Measurements from ENCODE around the gene ABO. TPM values are rescaled to one million over a fixed set of nuclear protein-coding genes. Genes with fewer than 3 reads are reported as not detected.

ABO gene
- total and polyA plus RNA-seq, 10 of the 15 experiments (the other 5 are each of a cell fraction or from before 2014, with no cell fraction given): 0.10 TPM; not detected in 9

GRCh38 chr9:133239533-133240090, 35.4 kb downstream of the ABO start:
- H3K4me2 ChIP-seq (ENCODE audit: control insufficient read depth, insufficient read depth): no peak overlapping the region
- FAIRE-seq: no peak
- no peak overlapping the region for H3K9ac ChIP-seq (ENCODE audit: control insufficient read depth, insufficient read depth, low read length)
- no peak overlapping the region for H3K4me3 ChIP-seq
- no peak overlapping the region for H2AFZ ChIP-seq (ENCODE audit: control insufficient read depth, low read depth, low read length)
- ChIA-PET RAD21 (ENCODE audit: unreplicated experiment) (no interaction called here), POLR2A (interaction anchor here (0.6 kb wide), 1 partner anchor 37 kb away, joined by 8 read pairs; no protein-coding TSS in a partner anchor), SMC1A (ENCODE audit: uncharacterized antibody, unreplicated experiment) (interaction anchor here (0.5 kb wide), 1 partner anchor 533 kb away, joined by 3 read pairs; no protein-coding TSS in a partner anchor), CTCF (interaction anchor here (0.8 to 2.0 kb wide), 9 partner anchors 11 to 249 kb away, joined by 3 to 9 read pairs (median 3); no protein-coding TSS in a partner anchor)
- TF ChIP-seq IKZF2 (IDR thresholded peaks at IDR 0.05) (no peak), ELK1 (IDR thresholded peaks at IDR 0.05; ENCODE audit: low read depth, low read length) (no peak), BMI1 (IDR thresholded peaks at IDR 0.05; ENCODE audit: borderline replicate concordance) (no peak), TCF12 (IDR thresholded peaks at IDR 0.05; ENCODE audit: low read depth, low read length) (no peak), MTA3 (IDR thresholded peaks at IDR 0.05; ENCODE audit: borderline replicate concordance, low read length) (no peak), SUZ12 (IDR thresholded peaks at IDR 0.05; ENCODE audit: unreplicated experiment) (no peak), YBX1 (IDR thresholded peaks at IDR 0.05) (no peak), NFIC (IDR thresholded peaks at IDR 0.05; ENCODE audit: low read depth, low read length) (no peak), SMC3 (IDR thresholded peaks at IDR 0.05; ENCODE audit: borderline replicate concordance, low read length) (no peak), POLR2AphosphoS5 (IDR thresholded peaks at IDR 0.05; ENCODE audit: low read length) (no peak), TAF1 (IDR thresholded peaks at IDR 0.05; ENCODE audit: borderline replicate concordance, low read depth, low read length) (no peak), MYB (IDR thresholded peaks at IDR 0.05; ENCODE audit: borderline replicate concordance, low read depth, low read length) (no peak), STAT1 (conservative IDR thresholded peaks at IDR 0.05) (no peak)
- TF ChIP-seq, protein P1, sequence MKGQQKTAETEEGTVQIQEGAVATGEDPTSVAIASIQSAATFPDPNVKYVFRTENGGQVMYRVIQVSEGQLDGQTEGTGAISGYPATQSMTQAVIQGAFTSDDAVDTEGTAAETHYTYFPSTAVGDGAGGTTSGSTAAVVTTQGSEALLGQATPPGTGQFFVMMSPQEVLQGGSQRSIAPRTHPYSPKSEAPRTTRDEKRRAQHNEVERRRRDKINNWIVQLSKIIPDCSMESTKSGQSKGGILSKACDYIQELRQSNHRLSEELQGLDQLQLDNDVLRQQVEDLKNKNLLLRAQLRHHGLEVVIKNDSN (IDR thresholded peaks at IDR 0.05; ENCODE audit: borderline replicate concordance, extremely low read length, insufficient read depth, low read depth, low read length): no peak
- no peaks in the 10 kb centered on the region for H3K79me2 ChIP-seq (ENCODE audit: control insufficient read depth, insufficient read depth, low read length)
- BruUV-seq (replicated peaks): no TSS peak
- no peaks in the 10 kb centered on the region for H3K9me3 ChIP-seq (replicated peaks; ENCODE audit: control insufficient read depth, insufficient read depth, low read length)
- 50% methylated on average over 18 of the region's 18 CpGs for WGBS (ENCODE audit: insufficient coverage, insufficient replicate concordance, low lambda C conversion rate, missing lambda C conversion rate)
- no peaks in the 10 kb centered on the region for H3K36me3 ChIP-seq (ENCODE audit: control insufficient read depth in 2 of 2, insufficient read depth in 2 of 2, low read length in 1 of 2)
- no peak overlapping the region for H3K27ac ChIP-seq (ENCODE audit: control insufficient read depth, insufficient read depth)
- ATAC-seq: no peak
- no peaks in the 10 kb centered on the region for H4K20me1 ChIP-seq (ENCODE audit: control insufficient read depth, insufficient read depth)
- no peaks in the 10 kb centered on the region for H3K4me1 ChIP-seq (ENCODE audit: control insufficient read depth, insufficient read depth, low read length)
- in situ Hi-C loops (cut with MboI): no loop called here
- H3K27me3 ChIP-seq (replicated peaks in 1 of 2; ENCODE audit: control insufficient read depth in 2 of 2, insufficient read depth in 2 of 2, low read length in 1 of 2): no peaks in the 10 kb centered on the region
- DNase-seq (ENCODE audit: low read depth, low spot score): no peak
- intact Hi-C loops (cut with micrococcal nuclease; ENCODE audit: unreplicated experiment): no loop called here

Data from GM12878 (cell line).